HG02970 (cell line): ENCODE measurements around the gene DPH3.

Experiments
- ATAC-seq: cut with Tn5 transposase; IDR thresholded peaks from one replicate; pipeline ENCODE4 v1.9.1; 2021; ENCODE audit warnings: mild to moderate bottlenecking, moderate library complexity, moderate number of reproducible peaks; ENCODE audit not compliant: unreplicated experiment, low FRiP score

The DPH3 gene

GRCh38 chr3:16294844-16295243 lies 30.1 kb upstream of the DPH3 start:
- ATAC-seq = no peak

GRCh38 chr3:16290827-16291196 lies 26.1 kb upstream of the DPH3 start:
- no peak for ATAC-seq

DNA sequence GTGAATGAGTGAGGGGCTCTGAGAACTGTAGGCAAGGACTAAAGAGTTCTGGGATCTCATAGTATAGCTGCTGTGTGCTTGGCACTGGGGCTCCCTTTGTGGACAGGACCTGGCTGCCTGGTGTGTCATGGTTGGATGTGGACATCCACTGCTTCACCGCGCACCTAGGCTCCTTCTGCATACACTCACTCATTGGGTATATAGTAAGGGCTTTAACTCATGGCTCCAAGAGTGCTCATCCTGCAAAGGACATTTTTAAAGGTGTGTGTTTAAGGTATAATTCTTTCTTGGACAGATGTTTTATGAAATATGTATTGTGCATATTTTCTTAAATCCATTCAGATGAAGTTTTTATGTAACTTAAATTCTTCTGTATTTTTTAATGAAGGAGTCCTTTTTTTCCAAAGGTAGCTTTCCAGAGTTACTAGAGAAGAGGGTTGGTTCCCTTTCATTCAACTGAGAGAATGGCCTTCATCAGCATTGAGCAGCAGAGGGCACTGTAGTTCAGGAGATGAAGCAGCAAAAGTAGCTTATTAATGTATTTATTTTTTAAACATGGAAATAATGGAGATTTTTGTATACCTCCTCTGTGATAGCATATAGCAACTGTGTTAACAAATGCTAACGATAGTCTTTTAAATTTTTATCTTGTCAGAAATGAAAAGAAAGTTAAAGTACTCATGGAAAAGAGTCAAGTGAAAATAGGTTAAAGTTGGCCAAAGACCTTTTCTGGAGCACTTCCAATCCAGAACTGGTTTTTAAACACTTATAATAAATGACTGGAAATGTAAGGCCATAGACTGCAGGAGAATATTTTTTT lies 25.5 kb upstream of the DPH3 start:
- no peak for ATAC-seq

DNA sequence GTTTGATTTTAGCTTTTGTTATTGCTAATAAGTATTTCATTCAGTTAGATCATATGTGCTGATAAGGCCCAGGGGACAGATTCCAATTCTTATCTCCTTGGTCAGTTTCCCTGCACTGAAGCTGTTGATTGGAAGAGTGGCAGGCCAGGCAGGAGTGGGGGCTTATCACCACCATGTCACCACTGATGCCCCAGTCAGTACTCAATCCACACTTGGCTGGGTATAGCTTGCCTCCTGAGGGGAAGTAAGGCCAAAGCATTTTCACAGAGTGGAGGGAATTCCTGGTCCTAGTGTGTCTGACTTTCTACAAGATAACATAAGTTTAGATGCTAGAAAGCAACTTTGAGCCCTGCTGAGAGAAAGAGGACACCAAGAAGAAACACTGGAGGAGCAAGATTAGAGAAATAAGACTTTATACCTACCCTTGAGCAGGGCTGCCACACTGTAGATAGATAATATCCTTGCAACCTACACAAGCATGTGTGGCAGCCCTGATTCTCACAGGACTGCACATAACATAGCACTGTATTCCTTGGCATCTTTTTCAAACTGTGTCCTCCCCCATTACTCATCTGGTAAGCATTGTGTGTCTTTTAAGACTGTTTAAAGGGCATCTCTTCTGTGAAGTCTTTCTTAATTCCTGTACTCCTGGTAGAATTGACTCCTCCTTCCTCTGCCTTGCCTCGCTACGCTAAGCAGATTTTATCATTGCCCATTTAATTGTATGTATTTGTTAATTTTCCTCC lies 24.6 kb upstream of the DPH3 start:
- ATAC-seq = no peak

DNA sequence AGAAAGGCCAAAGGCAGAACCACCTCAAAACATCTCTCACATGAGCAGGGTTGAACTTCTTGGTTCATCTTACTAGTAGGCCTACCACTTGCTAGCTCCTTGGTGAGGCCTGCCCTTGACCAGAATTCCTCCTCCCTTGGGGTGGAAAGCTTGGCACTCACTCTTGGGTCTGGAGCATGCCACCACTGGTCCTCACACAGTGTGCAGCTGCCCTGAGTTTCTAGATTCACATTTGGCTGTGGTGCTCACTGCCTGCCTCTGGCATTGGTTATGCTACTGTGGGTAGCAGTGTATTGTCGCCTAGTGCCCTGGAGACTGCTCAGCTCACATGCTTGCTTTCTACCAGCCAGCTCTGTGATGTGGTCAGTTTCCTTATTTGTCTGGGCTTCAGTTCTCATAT lies 23.9 kb upstream of the DPH3 start:
- no peak for ATAC-seq

GRCh38 chr3:16286751-16287543 lies 22.2 kb upstream of the DPH3 start:
- ATAC-seq = no peak

DNA sequence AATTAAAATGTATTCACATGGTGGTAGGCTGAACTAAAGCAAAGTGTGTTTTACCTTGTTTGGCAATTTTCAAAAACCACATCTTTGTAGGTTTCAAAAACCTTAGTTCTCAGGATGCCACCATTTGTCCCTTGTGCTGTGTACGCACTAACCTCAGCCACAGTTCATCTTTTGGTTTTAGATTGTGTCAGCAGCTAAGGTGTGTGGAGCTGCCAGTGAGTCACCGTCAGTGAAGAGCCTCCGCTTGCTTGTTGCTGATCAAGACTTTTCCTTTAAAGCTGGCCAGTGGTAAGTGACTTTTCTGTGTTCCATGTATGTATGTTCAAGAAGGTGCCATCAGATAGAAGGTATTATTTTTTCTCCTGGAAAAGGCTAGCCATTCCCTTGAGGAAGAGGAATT lies 21.4 kb upstream of the DPH3 start:
- ATAC-seq = no peak

DNA sequence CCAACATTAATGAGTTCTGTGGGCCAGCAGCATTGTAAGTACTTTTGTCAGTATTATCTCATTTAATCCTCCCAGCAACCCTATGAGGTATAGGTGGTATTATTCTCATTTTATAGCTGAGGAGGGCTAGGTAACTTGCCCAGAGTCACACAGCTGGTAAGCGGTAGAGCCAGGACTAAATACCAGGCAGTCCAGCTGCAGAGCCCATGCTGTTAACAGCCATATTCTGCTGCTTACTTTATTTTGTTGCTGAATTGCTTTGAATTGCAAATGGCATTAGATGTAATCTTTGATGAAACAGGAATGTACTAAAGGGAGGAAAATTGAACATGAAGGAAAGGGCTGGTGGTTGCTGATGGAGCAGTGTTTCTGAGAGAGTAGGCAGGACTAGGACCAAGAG lies 19.9 kb upstream of the DPH3 start:
- ATAC-seq = no peak

DNA sequence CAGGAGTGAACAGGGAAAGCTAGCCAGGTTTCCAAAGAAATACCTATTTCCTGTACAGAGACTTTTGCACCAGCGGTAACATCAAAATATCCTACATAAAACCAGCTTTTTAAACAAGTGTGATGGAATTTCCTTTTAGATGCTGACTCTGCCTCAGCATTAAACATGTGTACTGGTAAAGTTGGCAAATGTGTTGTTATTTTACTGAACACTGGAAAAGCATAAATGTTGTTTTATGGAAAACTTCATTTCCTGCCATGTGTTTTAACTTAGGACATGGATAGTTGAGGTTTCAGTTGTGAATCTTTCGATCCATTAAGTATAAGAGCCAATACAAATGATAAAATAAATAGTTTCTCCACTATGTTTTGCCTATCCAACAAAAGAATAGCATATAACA lies 15.9 kb upstream of the DPH3 start:
- no peak for ATAC-seq

- ATAC-seq = no peak
Observed at GRCh38 chr3:16279010-16279801, 14.5 kb upstream of the DPH3 start.

DNA sequence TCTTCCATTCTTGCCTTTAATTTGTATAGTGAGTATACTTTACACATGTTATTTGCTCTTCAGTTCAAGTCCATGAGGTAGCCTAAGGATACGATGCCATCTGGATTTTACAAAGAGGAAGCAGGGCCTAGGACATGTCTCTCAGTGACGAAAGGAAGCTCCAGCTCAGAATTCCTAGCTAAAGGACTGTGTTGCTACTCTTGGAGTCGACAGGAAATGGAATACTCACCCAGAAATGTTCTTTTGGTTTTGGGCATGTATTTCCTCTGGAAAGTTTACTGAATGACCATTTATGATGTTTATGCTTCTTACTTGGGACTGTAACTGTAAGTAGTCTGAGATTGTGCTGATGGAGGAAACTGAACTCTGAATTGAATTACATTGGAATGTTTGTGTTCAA lies 12.7 kb upstream of the DPH3 start:
- no peak for ATAC-seq

GRCh38 chr3:16273867-16274266 lies 9.1 kb upstream of the DPH3 start:
- no peak for ATAC-seq

DNA sequence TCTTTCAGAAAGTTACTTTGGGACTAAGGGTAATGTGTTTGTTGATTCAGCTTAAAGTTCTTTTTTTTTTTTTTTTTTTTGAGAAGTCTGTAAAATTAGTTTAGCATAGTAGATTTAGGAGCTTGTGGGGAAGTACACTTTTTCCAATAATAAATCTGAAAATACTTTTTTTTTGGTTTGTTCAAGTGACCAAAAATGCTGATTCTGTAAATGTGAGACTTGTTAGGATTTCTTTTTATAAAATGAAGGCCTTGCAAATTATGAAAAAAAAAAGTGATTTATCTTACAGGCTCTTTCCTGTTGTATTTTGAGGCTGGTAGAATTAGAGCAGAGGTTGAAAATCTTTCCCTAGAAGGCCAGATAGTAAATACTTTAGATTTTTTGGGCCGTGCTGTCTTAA lies 7.8 kb upstream of the DPH3 start:
- no peak for ATAC-seq

DNA sequence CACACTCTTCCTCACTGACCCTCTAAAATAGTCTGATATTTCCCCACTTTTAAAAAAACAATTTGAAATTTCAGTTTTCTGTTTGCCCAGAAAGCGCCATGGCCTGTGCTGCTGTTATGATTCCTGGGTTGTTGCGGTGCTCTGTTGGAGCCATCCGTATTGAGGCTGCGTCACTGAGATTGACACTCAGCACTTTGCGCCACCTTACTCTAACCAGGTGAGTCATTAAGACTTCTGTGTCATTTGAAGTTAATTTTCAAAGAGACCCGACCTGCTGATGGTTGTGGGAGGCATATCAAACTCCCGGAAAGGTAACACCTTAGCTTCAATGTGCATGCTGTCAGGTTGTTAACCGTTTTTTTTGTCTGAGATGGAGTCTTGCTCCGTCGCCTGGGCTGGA lies 6.1 kb upstream of the DPH3 start:
- ATAC-seq = no peak

GRCh38 chr3:16266714-16267113 lies 2.0 kb upstream of the DPH3 start:
- no peak for ATAC-seq

DNA sequence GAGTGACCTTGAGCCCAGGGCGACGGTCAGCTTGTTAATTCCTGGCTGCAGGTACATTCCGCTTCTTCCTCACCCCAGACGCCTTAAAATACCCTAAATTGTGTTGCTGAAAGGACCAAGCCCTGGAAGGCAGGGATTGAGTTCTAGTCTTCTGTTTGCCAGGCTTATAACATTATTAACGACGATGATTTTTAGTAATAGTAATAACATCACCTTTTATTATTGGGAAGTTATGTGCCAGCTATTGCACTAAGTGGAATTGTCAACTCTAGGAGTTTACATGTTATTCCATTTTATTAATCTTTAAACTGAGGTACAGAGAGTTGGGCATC lies 678 bp upstream of the DPH3 start:
- no peak for ATAC-seq

- no peak for ATAC-seq
Observed at GRCh38 chr3:16264174-16264707, 502 bp downstream of the DPH3 start.

DNA sequence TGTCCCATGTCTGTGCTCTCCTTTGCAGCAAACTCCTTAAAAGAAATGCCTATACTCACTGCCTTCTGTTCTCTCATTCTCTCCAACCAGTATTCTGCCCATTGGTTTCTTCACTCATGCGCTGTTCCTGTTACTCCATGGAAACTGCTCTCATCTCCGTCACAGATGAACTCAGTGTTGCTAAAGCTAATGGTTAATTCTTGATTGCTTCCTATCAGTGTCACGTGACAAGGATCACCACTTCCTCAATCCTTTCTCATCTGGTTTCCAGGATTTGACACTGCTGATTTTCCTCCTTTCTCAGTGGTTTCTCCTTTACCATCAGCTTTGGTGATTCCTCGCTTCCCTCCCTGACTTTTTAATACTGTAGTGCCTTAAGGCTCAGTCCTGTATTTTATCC lies 2.6 kb downstream of the DPH3 start:
- no peak for ATAC-seq

DNA sequence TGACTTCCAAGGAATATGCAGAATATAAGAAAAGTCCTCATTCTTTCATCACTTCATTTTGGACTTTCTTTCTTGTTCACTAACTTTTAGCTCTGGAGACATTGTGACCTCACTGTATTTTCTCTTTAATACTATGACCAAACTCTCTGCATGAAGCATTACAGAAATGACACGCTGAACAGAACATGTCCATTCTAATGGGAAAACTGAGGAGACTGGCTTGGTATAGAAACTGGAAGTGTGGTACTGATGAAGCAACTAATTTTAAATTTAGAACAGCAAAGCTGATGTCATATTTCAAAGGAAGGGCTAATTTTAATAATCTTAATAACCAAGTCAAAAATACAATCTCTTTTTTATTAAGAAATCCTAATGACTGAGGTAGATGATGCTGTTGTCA lies 4.7 kb downstream of the DPH3 start:
- ATAC-seq = no peak

GRCh38 chr3:16258866-16259265 lies 5.9 kb downstream of the DPH3 start:
- ATAC-seq = no peak
